Nephron progenitor cell (in vitro differentiated cells): ENCODE results near the gene ARID1B.
A peak's percentile ranks its signal among the peaks of the same experiment; 100 is the strongest.

Experiments used
- DNase-seq: peaks from one replicate; pipeline ENCODE4 v3.0.0; 2021
- H3K27ac Mint-ChIP-seq: 2 replicates; pipeline ENCODE4 v1.8.0; 2021; ENCODE audit warnings: mild to moderate bottlenecking, moderate library complexity, mixed read lengths
- H3K27me3 Mint-ChIP-seq: 2 replicates; pipeline ENCODE4 v1.8.0; 2021; ENCODE audit warnings: mild to moderate bottlenecking, low read depth, mixed read lengths; ENCODE audit not compliant: poor library complexity
- H3K36me3 Mint-ChIP-seq: 2 replicates; pipeline ENCODE4 v1.8.0; 2021; ENCODE audit warnings: low read depth, mixed read lengths
- H3K4me1 Mint-ChIP-seq: 2 replicates; pipeline ENCODE4 v1.8.0; 2021; ENCODE audit warnings: mixed read lengths
- H3K4me3 Mint-ChIP-seq: 2 replicates; pipeline ENCODE4 v1.8.0; 2021; ENCODE audit warnings: mild to moderate bottlenecking, moderate library complexity, mixed read lengths
- H3K9me3 Mint-ChIP-seq: 2 replicates; pipeline ENCODE4 v1.8.0; 2021; ENCODE audit warnings: mild to moderate bottlenecking, moderate library complexity, mixed read lengths
- TF ChIP-seq, protein P1 (sequence below): fragments of 200-600 bp; sonication (generic); IDR thresholded peaks from 2 replicates; pipeline ENCODE4 v1.5.0; 2021; ENCODE audit warnings: antibody characterized with exemption

The ARID1B gene

GRCh38 chr6:156774863-156775405 lies 2.2 kb upstream of the ARID1B start:
- Mint-ChIP-seq H3K27ac (no peak overlapping the region), H3K9me3 (no peaks in the 10 kb centered on the region), H3K4me1 (peaks cover 45% of the 10 kb centered on the region), H3K4me3 (peak overlapping the region; percentile 45), H3K36me3 (no peaks in the 10 kb centered on the region), H3K27me3 (peaks cover 17% of the 10 kb centered on the region)
- no peak for DNase-seq
- TF ChIP-seq, protein P1, sequence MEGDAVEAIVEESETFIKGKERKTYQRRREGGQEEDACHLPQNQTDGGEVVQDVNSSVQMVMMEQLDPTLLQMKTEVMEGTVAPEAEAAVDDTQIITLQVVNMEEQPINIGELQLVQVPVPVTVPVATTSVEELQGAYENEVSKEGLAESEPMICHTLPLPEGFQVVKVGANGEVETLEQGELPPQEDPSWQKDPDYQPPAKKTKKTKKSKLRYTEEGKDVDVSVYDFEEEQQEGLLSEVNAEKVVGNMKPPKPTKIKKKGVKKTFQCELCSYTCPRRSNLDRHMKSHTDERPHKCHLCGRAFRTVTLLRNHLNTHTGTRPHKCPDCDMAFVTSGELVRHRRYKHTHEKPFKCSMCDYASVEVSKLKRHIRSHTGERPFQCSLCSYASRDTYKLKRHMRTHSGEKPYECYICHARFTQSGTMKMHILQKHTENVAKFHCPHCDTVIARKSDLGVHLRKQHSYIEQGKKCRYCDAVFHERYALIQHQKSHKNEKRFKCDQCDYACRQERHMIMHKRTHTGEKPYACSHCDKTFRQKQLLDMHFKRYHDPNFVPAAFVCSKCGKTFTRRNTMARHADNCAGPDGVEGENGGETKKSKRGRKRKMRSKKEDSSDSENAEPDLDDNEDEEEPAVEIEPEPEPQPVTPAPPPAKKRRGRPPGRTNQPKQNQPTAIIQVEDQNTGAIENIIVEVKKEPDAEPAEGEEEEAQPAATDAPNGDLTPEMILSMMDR, result no peak

DNA sequence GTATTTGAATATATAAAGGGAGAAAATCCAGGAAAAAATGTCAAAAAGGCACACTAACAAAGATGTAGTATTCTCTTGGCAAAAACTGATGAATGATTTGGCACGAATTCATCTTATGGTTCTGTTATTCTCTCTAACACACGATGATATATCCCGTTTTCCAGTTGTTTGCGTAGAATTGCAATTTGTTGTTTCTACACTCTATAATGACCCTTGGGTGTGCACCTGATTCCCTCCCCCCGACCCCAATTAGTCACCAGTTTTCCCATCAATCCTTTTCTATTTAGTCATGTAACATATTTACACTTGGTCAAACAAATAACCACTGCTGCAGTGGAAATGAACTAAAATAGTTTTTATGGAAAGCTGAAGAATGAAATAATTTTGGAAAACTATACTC lies 1.5 kb upstream of the ARID1B start:
- Mint-ChIP-seq H3K4me1 (peaks cover 50% of the 10 kb centered on the region), H3K36me3 (no peaks in the 10 kb centered on the region), H3K27ac (no peak overlapping the region)

GRCh38 chr6:156776470-156776839 lies 723 bp upstream of the ARID1B start:
- peaks cover 57% of the 10 kb centered on the region for H3K4me1 Mint-ChIP-seq
- peak overlapping the region; percentile 93 for H3K4me3 Mint-ChIP-seq

More for the DNA sequence above, 1.5 kb upstream of the ARID1B start:
- Mint-ChIP-seq H3K9me3 (no peaks in the 10 kb centered on the region), H3K4me3 (peak overlapping the region; percentile 93), H3K27me3 (peaks cover 17% of the 10 kb centered on the region)
- DNase-seq, result no peak
- TF ChIP-seq, protein P1, result no peak

DNA sequence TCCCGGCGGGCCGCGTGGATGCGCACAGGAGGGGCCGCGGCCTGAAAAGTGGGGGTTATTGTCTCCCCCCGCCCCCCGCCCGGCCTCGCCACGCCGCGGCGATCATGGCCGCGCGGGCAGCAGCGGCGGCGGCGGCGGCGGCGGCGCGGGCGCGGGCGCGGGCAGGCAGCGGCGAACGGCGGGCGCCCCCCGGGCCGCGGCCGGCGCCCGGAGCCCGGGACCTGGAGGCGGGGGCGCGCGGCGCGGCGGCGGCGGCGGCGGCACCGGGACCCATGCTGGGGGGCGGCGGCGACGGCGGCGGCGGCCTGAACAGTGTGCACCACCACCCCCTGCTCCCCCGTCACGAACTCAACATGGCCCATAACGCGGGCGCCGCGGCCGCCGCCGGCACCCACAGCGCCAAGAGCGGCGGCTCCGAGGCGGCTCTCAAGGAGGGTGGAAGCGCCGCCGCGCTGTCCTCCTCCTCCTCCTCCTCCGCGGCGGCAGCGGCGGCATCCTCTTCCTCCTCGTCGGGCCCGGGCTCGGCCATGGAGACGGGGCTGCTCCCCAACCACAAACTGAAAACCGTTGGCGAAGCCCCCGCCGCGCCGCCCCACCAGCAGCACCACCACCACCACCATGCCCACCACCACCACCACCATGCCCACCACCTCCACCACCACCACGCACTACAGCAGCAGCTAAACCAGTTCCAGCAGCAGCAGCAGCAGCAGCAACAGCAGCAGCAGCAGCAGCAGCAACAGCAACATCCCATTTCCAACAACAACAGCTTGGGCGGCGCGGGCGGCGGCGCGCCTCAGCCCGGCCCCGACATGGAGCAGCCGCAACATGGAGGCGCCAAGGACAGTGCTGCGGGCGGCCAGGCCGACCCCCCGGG lies 637 bp downstream of the ARID1B start:
- Mint-ChIP-seq H3K4me1 (peaks cover 66% of the 10 kb centered on the region), H3K27ac (peak overlapping the region; percentile 97), H3K4me3 (peak overlapping the region; percentile 92), H3K36me3 (no peaks in the 10 kb centered on the region), H3K27me3 (peaks cover 14% of the 10 kb centered on the region), H3K9me3 (no peaks in the 10 kb centered on the region)
- peak; percentile 60 for DNase-seq
- TF ChIP-seq, protein P1, result no peak

More at GRCh38 chr6:156776470-156776839, 723 bp upstream of the ARID1B start:
- H3K36me3 Mint-ChIP-seq, result no peaks in the 10 kb centered on the region
- peaks cover 14% of the 10 kb centered on the region for H3K27me3 Mint-ChIP-seq
- DNase-seq, result no peak
- no peaks in the 10 kb centered on the region for H3K9me3 Mint-ChIP-seq
- TF ChIP-seq, protein P1, result no peak
- H3K27ac Mint-ChIP-seq, result peak overlapping the region; percentile 99

- no peaks in the 10 kb centered on the region for H3K9me3 Mint-ChIP-seq
- H3K36me3 Mint-ChIP-seq, result no peaks in the 10 kb centered on the region
- H3K27ac Mint-ChIP-seq, result no peak overlapping the region
- H3K4me1 Mint-ChIP-seq, result peaks cover 67% of the 10 kb centered on the region
- DNase-seq, result peak; percentile 57
- peak overlapping the region; percentile 91 for H3K4me3 Mint-ChIP-seq
- TF ChIP-seq, protein P1, result no peak
- peaks cover 14% of the 10 kb centered on the region for H3K27me3 Mint-ChIP-seq
These were observed 1.5 kb downstream of the ARID1B start for GRCh38 chr6:156778454-156779205.
